Esophagus muscularis mucosa (tissue), 4 donors: ENCODE data around the gene JPH3. TPM values are rescaled to one million over a fixed set of nuclear protein-coding genes. Genes with fewer than 3 reads are reported as not detected.

Source experiments
- DNase-seq: peaks from one replicate; pipeline ENCODE4 v3.0.0-alpha.2; 2017; ENCODE audit errors: extremely low spot score
- H3K27ac ChIP-seq, 4 donors: fragments of 200-600 bp; sonication (generic); replicated peaks in 1 of 4; 1 replicate in 3 of 4; 2 replicates in 1 of 4; pipeline ENCODE4 v1.5.1; 2016 to 2019; ENCODE audit warnings: mild to moderate bottlenecking in 1 of 4
- H3K27me3 ChIP-seq, 4 donors: fragments of 200-600 bp; sonication (generic); one replicate each; pipeline versions ENCODE4 v1.5.1 to v1.6.0; 2016 to 2019
- H3K36me3 ChIP-seq, 4 donors: fragments of 200-600 bp; sonication (generic); one replicate each; pipeline ENCODE4 v1.5.1; 2016 to 2019
- H3K4me1 ChIP-seq, 4 donors: fragments of 200-600 bp; sonication (generic); one replicate each; pipeline ENCODE4 v1.5.1; 2016 to 2019
- H3K4me3 ChIP-seq, 4 donors: fragments of 200-600 bp; sonication (generic); 1 replicate in 2 of 4; 2 replicates in 2 of 4; pipeline ENCODE4 v1.5.1; 2016 to 2019; ENCODE audit warnings: mild to moderate bottlenecking in 4 of 4, moderate library complexity in 1 of 4
- H3K9me3 ChIP-seq, 4 donors: fragments of 200-600 bp; sonication (generic); 1 replicate in 3 of 4; 2 replicates in 1 of 4; pipeline ENCODE4 v1.5.1; 2016 to 2019
- CTCF ChIP-seq, 3 experiments: fragments of 200-600 bp in 2 of 3; fragments of 450-650 bp in 1 of 3; sonication (generic) in 2 of 3; IDR thresholded peaks; one replicate each; pipeline ENCODE4 v1.5.1; 2017 to 2019; ENCODE audit warnings: antibody characterized with exemption in 3 of 3, mild to moderate bottlenecking in 2 of 3, moderate library complexity in 1 of 3
- EP300 ChIP-seq: sonication (generic); formaldehyde crosslinking; IDR thresholded peaks from one replicate; pipeline ENCODE4 v1.6.1; 2017; ENCODE audit warnings: antibody characterized with exemption
- POLR2A ChIP-seq: fragments of 450-650 bp; IDR thresholded peaks from one replicate; pipeline ENCODE4 v1.6.1; 2017; ENCODE audit warnings: antibody characterized with exemption, moderate library complexity, mild to moderate bottlenecking, low read depth
- POLR2AphosphoS5 ChIP-seq, 2 donors: sonication (generic); formaldehyde crosslinking; IDR thresholded peaks; one replicate each; pipeline ENCODE4 v1.6.1; 2017; ENCODE audit warnings: antibody characterized with exemption in 2 of 2
- WGBS: methylation state at CpG from one replicate; pipeline ENCODE4 v1.1.5; 2018; 5-methylcytosine and 5-hydroxymethylcytosine counted together
- intact Hi-C: fragments of 100-400 bp; cut with DNase I; formaldehyde crosslinking; loops from one replicate; pipeline ENCODE4 v1.15.1; 2023
- total RNA-seq, 4 donors: library from RNA; depleted of rRNA; stranded (reverse); fragments of >200 nt; gene quantifications; one replicate each; pipeline versions ENCODE4 v1.1.0 to v1.2.1, GENCODE V29; 2016

The JPH3 gene
- total RNA-seq, 4 donors from 2014 or later: 0.42 to 2.2 (median 0.54) TPM

GRCh38 chr16:87652799-87653198, 50.5 kb downstream of the JPH3 start:
- Histone ChIP-seq H3K4me3 (no peak overlapping the region), H3K27me3 (peaks cover 0 to 58% (median 0%) of the 10 kb centered on the region in 4 donors), H3K4me1 (no peaks in the 10 kb centered on the region), H3K9me3 (peaks cover 0 to 11% (median 2%) of the 10 kb centered on the region in 4 donors), H3K27ac (no peak overlapping the region), H3K36me3 (no peaks in the 10 kb centered on the region)
- intact Hi-C loops: no loop called here
- TF ChIP-seq CTCF (IDR thresholded peaks at IDR 0.05) (no peak), POLR2AphosphoS5 (IDR thresholded peaks at IDR 0.05) (no peak), POLR2A (no peak), EP300 (no peak)
- no peak for DNase-seq
- 60% methylated on average over 6 of the region's 6 CpGs for WGBS

GRCh38 chr16:87653234-87653633, 50.9 kb downstream of the JPH3 start:
- WGBS: 61% methylated on average over 3 of the region's 5 CpGs
- peak in 1 of 3 experiments; percentile 23 for TF ChIP-seq CTCF (IDR thresholded peaks at IDR 0.05)
- TF ChIP-seq POLR2A: no peak
- TF ChIP-seq POLR2AphosphoS5 (IDR thresholded peaks at IDR 0.05): no peak
- no peak for TF ChIP-seq EP300
- Histone ChIP-seq H3K4me1 (no peaks in the 10 kb centered on the region), H3K4me3 (no peak overlapping the region), H3K27me3 (peaks cover 0 to 58% (median 0%) of the 10 kb centered on the region in 4 donors), H3K36me3 (no peaks in the 10 kb centered on the region), H3K9me3 (peaks cover 0 to 14% (median 3%) of the 10 kb centered on the region in 4 donors), H3K27ac (no peak overlapping the region)
- intact Hi-C loops: no loop called here
- no peak for DNase-seq

- no peak for DNase-seq
- Histone ChIP-seq H3K4me1 (no peaks in the 10 kb centered on the region), H3K27ac (no peak overlapping the region), H3K27me3 (peaks cover 0 to 55% (median 0%) of the 10 kb centered on the region in 4 donors), H3K36me3 (no peaks in the 10 kb centered on the region), H3K9me3 (peaks cover 0 to 14% (median 3%) of the 10 kb centered on the region in 4 donors), H3K4me3 (no peak overlapping the region)
- no peak for TF ChIP-seq CTCF (IDR thresholded peaks at IDR 0.05)
- TF ChIP-seq POLR2AphosphoS5 (IDR thresholded peaks at IDR 0.05): no peak
- TF ChIP-seq POLR2A: no peak
- TF ChIP-seq EP300: no peak
- intact Hi-C loops: no loop called here
- WGBS: 87% methylated on average over 13 of the region's 25 CpGs
Measured at GRCh38 chr16:87654826-87655225, 52.5 kb downstream of the JPH3 start.

- peaks cover 0 to 68% (median 0%) of the 10 kb centered on the region in 4 donors for H3K27me3 ChIP-seq
- no peaks in the 10 kb centered on the region for H3K36me3 ChIP-seq
- TF ChIP-seq POLR2AphosphoS5 (IDR thresholded peaks at IDR 0.05): no peak
- TF ChIP-seq POLR2A: no peak
- TF ChIP-seq CTCF (IDR thresholded peaks at IDR 0.05): no peak
- no peak for TF ChIP-seq EP300
- no peak overlapping the region for H3K4me3 ChIP-seq
- DNase-seq: no peak
- intact Hi-C loops: no loop called here
- no peak overlapping the region for H3K27ac ChIP-seq
- peaks cover 0 to 14% (median 3%) of the 10 kb centered on the region in 4 donors for H3K9me3 ChIP-seq
- no peaks in the 10 kb centered on the region for H3K4me1 ChIP-seq
- WGBS: 51% methylated on average over 12 of the region's 14 CpGs
Measured at GRCh38 chr16:87656328-87656727, 54.0 kb downstream of the JPH3 start.

- Histone ChIP-seq H3K4me1 (no peaks in the 10 kb centered on the region), H3K27ac (no peak overlapping the region), H3K36me3 (no peaks in the 10 kb centered on the region), H3K4me3 (no peak overlapping the region), H3K9me3 (peaks cover 0 to 14% (median 3%) of the 10 kb centered on the region in 4 donors), H3K27me3 (peaks cover 0 to 82% (median 0%) of the 10 kb centered on the region in 4 donors)
- intact Hi-C loops: no loop called here
- TF ChIP-seq EP300 (no peak), CTCF (IDR thresholded peaks at IDR 0.05) (no peak), POLR2A (no peak), POLR2AphosphoS5 (IDR thresholded peaks at IDR 0.05) (no peak)
- no peak for DNase-seq
- 87% methylated on average over 6 of the region's 7 CpGs for WGBS
Measured at GRCh38 chr16:87657621-87658192, 55.4 kb downstream of the JPH3 start.
